Hematopoietic multipotent progenitor cell treated with erythropoietin and hydrocortisone succinate and interleukin-3 and kit ligand, for 17 days (in vitro differentiated cells): ENCODE data around the gene JPT1.
"Not testable (repeated sequence)": the region's sequence is repeated elsewhere in the genome, so short reads cannot be mapped to it uniquely, and the experiment has no call there.

Experiments
- DNase-seq: peaks from one replicate; pipeline ENCODE4 v3.0.0-alpha.2; 2015; ENCODE audit warnings: low spot score

The JPT1 gene

GRCh38 chr17:75130059-75130631, 24.2 kb downstream of the JPT1 start:
- DNase-seq, result no peak

GRCh38 chr17:75129576-75129975, 24.7 kb downstream of the JPT1 start:
- DNase-seq, result no peak

GRCh38 chr17:75128694-75129505, 25.4 kb downstream of the JPT1 start:
- no peak for DNase-seq

GRCh38 chr17:75127936-75128335, 26.4 kb downstream of the JPT1 start:
- DNase-seq, result not testable (repeated sequence)

GRCh38 chr17:75126954-75127353, 27.4 kb downstream of the JPT1 start:
- DNase-seq, result no peak

- DNase-seq, result no peak
Observed at GRCh38 chr17:75125984-75126383, 28.3 kb downstream of the JPT1 start.

- DNase-seq, result no peak
Observed at GRCh38 chr17:75124819-75125162, 29.5 kb downstream of the JPT1 start.

- DNase-seq, result peak; percentile 98
Observed at GRCh38 chr17:75124041-75124818, 30.1 kb downstream of the JPT1 start.

- DNase-seq, result no peak
Observed at GRCh38 chr17:75118307-75118706, 36.0 kb downstream of the JPT1 start.

- no peak for DNase-seq
Observed at GRCh38 chr17:75116737-75117136, 37.6 kb downstream of the JPT1 start.

- peak; percentile 76 for DNase-seq
Observed at GRCh38 chr17:75115555-75115954, 38.8 kb downstream of the JPT1 start.

GRCh38 chr17:75114552-75115314, 39.6 kb downstream of the JPT1 start:
- DNase-seq, result peak; percentile 77

GRCh38 chr17:75113798-75114551, 40.3 kb downstream of the JPT1 start:
- peak; percentile 97 for DNase-seq

GRCh38 chr17:75111777-75112335, 42.5 kb downstream of the JPT1 start:
- no peak for DNase-seq

GRCh38 chr17:75110234-75110937, 43.9 kb downstream of the JPT1 start:
- DNase-seq, result peak; percentile 40

- peak; percentile 85 for DNase-seq
Observed at GRCh38 chr17:75109407-75110233, 44.7 kb downstream of the JPT1 start, which contains the start of gene ARMC7. Gene ARMC7 (plus strand): TSS chr17:75109969. CDS start chr17:75110289, 320 bp downstream.

- DNase-seq, result no peak
Observed at GRCh38 chr17:75109046-75109406, 45.3 kb downstream of the JPT1 start.

GRCh38 chr17:75108193-75108592, 46.1 kb downstream of the JPT1 start:
- DNase-seq, result no peak
